Measurements from ENCODE around the gene NAPEPLD.

GRCh38 chr7:103148131-103148993 lies 537 bp downstream of the NAPEPLD start:
- TF ChIP-seq CTCF (conservative IDR thresholded peaks at IDR 0.05; ENCODE audit: low read depth, low read length) = no peak
- TF ChIP-seq EZH2 (IDR thresholded peaks at IDR 0.05; ENCODE audit: borderline replicate concordance, low read depth, low read length, poor library complexity, severe bottlenecking) = no peak
